ENCODE measurements around the gene MSI2. TPM values are rescaled to one million over a fixed set of nuclear protein-coding genes. Genes with fewer than 3 reads are reported as not detected.
A peak's percentile ranks its signal among the peaks of the same experiment; 100 is the strongest.

MSI2 gene
- total RNA-seq, 1 donor from 2014 or later = 31.0 TPM

DNA sequence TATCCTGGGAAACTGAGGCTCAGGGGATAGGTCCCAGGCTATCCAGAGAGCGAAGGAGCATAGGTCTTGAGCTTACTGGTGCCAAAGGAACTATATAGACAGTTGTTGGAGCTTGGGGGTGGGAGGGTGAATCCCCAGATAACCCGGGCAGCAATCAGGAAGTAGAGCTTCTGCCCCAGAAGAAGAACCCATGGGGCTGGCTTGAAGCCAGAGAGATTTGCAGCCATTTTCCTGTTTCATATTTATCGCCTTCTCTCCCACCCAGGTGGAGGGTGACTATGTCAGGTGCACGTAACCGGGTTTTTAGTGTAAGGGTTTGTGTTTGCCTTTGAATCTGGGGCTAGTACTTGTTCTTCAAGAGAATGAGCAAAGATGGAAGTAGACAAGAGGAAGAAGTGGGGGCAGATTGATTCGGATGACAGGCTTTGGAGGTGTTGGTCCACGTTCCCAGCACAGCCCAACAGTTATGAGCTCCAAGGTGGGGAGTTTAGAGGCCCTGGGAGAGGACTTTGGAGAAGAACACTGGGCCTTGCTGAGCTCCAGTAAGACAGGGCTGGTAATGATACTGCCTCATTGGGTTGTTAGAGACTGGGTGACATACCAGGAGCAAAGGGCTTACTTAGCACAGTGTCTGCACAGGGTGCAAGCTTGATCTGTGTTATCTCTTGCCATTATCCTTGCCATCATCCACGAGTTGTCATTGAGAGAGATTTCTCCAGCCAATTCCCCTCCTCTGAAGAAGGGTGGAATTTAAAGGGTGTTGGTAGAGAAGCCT, 343.1 kb downstream of the MSI2 start:
- FAIRE-seq (no peak), DNase-seq (ENCODE audit: low spot score in 2 of 2) (no peak)

DNA sequence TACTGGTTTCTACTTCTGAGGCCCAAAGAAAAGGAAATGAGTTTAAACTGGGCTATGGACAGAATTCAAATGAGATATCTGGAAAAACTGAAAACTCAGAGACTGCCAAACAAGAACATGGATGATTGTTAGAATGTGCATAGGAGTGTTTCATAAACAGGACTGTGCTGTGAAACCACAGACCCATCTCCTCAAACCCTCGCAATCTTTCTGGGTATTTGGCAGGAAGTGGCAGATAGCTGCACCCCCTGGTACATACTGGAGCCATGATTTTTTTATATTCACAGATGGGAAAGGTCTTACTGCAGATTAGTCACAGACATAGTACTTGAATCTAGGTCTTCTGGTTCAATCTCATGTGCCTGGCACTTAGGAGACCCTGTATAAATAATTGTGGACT, 343.8 kb downstream of the MSI2 start:
- DNase-seq (ENCODE audit: low spot score in 2 of 2) = no peak
- FAIRE-seq = no peak

DNA sequence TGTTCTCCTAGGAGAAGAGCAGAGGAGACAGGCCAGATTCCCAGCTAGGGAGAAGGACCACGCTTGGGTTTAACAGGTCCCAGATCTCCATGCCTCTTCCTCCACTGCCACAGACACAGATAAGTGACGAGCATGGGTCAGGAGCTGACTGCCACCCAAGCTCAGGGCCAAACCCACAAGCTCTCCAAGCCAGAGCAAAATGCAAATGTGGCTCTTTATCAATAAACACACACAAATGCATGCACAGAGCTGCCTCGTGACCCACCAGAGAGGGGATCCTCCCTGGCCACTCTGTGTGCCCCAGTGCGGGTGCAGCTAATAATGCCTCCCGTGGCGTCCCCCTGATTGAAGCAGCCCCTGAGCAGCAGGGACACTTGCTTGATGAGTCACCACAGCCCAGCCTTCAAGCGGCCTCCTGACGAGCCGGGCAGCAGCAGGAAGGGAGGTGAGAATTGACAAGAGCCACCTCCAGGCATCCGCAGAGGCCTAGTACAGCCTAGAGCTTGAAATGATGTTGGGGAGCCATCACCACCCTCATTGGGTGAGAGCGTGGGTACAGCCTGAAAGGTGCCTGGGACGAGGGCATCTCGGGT, 344.9 kb downstream of the MSI2 start:
- DNase-seq (ENCODE audit: low spot score in 2 of 2) (no peak), FAIRE-seq (no peak)

DNA sequence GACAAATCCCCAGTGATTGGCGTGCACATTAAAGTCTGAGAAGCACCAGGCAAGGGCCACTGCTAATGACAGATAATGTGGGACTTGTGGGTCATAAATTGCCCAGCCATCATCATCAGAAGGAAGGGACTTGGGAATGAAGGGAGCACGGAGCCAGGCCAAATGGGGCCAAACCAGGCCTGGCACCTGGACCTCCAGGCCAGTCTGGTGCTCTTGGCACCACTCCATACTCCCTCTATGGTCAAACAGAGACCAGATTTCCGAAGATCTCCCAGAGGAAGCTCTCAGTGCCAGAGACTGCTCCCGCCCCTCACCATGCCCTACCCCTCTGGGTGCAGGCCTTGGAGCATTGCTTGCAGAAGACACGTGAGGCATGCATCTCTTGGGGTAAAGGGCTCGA, 346.6 kb downstream of the MSI2 start:
- DNase-seq (ENCODE audit: low spot score in 2 of 2) (no peak), FAIRE-seq (no peak)

DNA sequence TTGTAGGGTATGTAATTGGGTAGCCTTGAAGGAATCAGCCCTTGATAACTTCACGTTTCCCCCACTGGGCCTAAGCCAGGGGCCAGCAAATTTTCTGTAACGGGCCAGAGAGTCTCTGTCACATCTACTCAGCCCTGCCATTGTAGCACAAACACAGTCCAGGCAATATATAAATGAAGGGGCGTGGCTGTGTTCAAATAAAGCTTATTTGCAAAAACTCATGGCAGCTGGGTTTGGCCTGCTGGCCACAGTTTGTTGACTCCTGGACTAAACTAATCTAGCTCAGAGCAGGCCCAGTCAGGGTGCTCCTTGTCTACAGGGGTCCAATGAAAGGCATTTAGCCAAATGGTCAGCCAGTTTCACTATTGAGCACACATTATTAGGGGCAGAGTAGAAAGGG, 347.2 kb downstream of the MSI2 start:
- no peak for FAIRE-seq
- DNase-seq (ENCODE audit: low spot score in 2 of 2) = no peak

DNA sequence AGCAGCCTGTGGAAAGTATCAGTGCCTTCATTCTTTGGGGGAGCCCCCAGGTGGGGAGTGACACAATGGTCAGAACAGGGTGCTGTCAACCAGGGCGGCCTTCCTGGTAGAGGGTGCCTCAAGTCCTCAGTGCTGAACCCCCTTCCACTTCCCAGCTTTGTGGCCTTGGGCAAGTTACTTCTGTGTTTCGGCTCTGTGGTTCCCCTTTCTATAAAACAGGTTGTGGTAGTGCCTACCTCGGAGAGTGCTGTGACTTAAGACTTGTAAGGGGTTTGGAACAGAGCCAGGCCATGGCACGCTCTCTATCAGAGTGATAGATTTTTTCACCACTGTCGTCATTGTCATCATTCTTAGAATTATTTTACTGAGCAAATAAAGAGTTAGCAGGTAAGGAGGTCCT, 347.7 kb downstream of the MSI2 start:
- DNase-seq (ENCODE audit: low spot score in 2 of 2) (no peak), FAIRE-seq (no peak)

DNA sequence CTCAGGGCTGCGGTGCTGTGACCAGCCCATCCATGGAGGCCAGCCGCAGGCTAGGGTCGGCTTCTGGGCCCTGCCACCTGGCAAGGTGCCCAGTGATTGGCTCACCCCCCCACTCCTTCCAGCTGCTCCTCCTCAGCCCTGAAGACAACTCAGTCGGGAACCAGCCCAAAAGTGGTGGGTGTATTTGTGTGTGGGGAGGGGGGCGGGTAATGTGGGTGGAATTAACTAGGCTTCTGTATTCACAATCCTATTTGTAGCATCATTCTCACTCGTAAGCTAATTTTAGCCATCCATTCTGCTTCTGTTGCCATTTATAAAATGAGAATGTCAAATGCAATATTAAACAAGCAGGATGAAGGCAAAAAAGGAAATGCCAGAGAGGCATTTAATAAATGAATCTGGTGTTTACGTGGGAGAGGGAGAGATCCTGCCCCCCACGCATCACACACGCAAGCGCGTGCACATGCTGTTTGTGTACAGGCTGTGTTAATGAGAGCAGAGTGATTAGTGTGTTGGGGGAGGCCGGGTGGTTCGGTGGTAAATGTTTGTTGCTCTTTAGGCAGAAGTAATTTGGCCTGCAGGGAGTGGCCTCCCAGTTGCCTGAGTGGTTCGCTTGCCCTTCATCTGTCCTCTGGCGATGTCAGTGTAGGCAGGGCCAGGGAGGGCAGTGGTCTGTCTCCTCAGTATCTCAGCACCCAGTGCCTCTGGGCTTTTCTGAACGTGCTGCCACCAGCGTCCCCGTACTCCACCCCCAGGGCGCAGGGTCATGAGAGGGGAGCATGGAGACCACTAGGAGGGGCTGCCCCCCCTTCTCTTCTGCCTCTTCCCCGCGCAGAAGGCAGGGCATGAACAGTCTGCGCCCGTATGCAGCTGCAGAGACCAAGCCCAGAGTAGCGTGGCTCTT, 348.7 kb downstream of the MSI2 start:
- no peak for FAIRE-seq
- DNase-seq (ENCODE audit: low spot score in 2 of 2) = no peak

DNA sequence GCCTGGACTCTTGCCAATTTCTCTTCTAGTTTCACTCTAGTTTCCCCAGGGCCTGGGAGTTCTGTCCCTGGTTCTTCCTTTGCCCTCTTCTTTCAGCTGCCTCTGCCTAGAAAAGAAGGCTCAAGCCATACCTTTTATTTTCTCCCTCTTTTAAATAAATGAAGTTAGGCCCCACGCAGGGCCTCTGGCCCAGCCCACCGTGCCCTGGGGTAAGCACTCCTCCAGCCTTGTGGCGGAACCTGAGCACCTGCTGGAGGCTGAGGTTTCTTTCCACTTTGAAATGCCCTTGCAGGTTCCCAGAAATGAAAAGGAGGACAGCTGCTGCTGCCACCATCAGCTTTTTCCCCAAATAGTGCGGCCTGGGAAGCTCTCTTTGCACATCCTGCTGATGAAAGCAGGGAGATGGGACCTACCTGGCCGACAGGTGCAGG, 349.4 kb downstream of the MSI2 start:
- FAIRE-seq (no peak), DNase-seq (ENCODE audit: low spot score in 2 of 2) (peak; percentile 39 to 65)

DNA sequence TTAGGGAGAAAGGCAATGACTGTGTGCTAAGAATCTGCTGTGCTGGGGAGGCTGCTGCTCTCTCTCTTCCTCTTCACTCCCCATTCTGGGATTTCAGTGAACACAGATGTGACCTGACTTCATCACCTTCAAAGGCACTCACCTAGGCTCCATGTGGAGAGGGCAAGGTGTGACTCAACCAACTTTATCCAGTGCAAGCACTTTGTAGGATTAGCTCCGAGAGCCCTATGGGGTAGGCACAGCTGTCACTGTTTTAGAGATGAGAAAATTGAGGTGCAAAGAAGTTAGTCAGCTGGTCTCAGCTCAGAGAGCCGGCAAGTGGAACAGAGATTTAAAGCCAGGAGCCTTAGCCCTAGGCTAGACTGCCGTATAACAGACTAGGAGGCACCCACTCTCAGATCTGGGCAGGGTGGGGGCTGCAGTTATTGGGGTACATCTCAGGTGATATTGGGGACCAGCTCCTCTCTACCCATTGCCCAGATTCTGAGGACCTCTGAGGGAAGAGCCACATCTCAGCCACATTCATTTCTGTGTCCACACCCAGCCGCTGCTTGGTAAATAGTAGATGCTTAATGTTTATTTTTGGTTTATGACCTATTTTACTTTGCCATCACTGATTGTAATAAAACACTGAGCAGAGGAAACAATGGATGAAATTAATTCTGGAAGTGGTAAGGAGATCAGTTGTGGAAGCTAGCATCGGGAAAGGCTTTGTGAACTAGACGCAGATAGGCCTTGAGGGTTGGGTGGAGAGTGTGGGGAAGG, 350.0 kb downstream of the MSI2 start:
- no peak for FAIRE-seq
- DNase-seq (ENCODE audit: low spot score in 2 of 2) = no peak

DNA sequence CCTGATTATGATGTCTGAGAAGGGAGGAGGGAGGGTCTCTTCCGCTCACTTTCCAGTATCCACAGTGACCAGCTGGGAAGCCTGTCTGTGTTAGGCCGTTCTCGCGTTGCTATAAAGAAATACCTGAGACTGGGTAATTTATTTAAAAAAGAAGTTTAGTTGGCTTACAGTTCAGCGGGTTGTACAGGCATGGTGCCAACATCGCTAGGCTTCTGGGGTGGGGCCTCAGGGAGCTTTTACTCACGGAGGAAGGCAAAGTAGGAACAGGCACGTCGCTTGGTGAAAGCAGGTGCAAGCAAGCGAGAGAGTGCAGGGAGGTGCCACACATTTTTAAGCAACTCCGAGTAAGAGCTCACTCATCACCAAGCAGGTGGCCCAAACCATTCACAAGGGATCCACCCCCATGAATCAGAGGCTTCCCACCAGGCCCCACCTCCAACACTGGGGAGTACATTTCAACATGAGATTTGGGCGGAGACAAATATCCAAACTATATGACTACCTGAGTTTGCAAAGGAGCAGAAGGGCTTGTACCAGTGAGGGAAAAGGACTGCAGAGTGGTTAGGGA, 351.3 kb downstream of the MSI2 start:
- DNase-seq (ENCODE audit: low spot score in 2 of 2) (no peak), FAIRE-seq (no peak)

DNA sequence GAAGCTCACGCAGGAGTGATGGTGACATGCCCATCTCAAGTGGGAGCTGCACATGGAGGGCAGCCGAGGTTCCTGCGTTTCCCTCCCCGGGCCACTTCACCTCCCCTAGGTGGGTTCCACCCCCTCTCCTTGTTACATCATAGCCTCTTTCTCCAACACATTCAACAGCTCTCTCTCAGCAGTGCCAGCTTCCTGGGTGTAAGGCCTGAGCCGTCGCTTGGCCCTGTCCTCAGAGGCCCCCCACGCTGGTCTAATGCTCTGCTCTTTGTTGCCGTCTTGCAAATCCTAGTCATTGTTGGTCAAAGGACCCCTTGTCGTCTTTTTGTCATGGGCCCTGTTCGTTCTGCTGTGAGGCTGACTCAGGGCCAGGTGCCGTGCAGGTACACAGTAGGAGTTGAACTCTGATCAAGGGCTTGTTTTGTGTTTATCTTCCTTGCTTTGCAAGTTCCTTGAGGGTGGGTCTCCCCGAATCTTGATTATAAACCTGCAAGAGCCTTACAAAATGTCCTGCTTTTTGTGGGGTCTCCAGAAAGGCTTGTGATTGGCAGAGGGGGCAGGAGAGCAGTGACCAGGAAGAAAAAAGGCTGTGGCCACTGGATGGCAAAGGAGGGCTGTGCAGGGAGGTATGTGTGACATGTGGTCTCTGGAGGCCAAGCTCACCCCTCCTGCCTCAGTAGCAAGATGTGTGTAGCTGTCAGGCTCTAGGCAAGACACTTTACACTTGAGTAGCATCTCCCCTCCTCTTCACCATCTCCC, 352.2 kb downstream of the MSI2 start:
- no peak for DNase-seq (ENCODE audit: low spot score in 2 of 2)
- FAIRE-seq = no peak

DNA sequence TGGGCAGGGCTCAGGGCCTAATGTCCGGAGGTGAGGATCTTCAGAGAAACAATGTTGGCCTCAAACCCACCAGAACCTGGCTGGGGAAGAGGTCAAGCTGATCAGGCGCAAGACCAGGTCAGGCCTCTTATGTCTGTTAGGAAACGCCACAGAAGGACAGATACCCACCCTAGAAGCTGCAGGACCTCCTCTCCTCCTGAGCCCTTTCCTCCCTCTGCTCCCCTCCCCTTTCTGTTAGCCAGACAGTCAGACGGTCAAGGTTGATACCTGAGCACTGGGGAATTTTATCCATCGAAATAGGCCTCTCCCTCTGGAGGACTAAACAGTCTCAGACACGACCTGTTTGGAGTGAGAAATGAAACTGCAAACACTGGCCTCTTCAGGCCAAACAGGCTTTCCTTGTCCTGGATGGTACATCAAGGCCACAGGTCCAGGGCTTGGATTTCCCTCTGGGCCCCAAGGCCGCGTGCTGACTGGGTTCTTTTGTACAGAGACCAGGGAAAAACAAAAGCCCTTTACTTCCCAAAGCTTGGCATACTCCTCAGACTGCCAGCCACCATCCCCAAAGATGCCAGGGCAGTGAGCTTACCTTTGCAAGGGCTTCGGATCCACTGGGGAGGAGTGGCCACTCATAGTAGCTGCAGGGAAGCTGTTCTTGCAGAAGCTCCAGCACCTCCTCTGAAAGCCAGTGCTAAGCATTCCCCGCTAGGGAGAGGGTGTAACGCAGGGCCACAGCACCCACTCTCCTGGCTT, 353.0 kb downstream of the MSI2 start:
- no peak for DNase-seq (ENCODE audit: low spot score in 2 of 2)
- FAIRE-seq = no peak

DNA sequence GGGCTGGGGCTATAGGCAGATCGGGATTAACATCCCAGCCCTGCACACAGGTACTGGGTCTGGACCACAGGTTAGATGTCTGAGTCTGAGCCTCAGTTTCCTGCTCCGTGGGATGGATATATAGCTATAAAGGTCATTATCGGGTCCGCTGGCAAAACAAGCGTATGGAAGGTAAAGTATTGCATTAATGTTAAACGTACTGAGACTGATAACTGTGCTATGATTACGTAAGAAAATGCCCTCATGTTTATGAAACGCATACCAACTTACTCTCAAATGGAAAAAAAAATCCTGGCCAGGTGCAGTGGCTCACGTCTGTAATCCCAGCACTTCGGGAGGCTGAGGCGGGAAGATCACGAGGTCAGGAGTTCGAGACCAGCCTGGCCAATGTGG, 353.6 kb downstream of the MSI2 start:
- DNase-seq (ENCODE audit: low spot score in 2 of 2) = no peak
- no peak for FAIRE-seq

DNA sequence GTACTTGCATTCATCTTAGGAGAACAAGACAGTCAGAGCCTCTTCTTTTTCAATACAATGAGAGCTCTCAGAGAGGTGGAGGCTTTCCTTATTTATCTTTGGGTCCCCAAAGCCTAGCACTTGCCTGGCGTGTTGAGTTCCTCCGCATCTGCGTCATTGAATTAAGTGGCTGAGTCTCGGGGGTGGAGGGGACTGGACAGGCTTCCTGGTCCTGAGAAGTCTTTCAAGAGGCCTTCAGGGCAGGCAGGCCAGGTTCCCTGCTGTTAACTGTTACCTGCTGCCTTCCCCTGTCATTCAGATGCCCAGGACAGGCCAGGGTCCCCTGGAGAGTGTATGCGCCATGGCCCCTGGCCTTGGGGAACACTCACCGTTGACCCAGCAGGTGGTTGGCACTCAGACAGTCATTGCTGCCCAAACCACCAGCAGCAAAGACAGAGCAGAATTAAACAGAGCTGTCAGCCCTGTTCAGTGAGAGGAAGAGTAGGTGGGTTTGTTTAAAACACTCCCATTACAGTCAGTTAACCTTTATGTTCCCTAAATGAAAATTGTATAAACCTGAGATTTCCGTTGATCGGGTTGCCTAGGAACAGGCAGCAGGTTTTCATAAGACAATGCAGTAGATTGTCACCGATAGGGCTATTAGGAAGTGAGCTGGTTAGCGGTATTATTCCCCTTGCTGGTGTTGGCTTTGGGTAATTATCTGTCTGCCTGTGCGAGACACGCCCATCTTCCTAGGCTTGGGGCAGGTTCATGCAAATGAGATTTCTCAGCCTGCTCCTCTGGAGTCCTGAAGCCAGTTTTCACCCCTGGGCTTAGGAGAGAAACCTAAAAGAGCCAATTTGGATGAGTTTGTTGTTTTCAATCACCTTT, 356.1 kb downstream of the MSI2 start:
- DNase-seq (ENCODE audit: low spot score in 2 of 2) (no peak), FAIRE-seq (no peak)

DNA sequence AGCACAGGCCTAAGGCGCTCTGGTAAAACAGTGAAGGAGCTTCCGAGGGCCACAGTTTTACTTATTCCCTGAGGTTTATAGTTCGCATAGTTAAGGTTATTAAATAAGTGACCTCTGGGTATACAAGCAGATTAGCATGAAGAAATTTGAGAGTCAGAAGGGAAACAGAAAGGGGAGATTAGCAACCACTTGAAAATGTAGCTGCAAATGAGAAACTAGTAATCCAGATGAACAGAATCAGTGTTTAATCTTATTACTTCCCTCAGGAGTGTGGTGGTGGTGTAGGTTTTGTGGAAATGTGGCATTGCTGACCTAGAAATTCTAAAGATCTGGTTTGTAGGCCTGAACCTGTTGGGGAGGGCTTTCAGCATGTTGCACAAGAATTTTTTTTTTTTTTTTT, 358.4 kb downstream of the MSI2 start:
- FAIRE-seq (no peak), DNase-seq (ENCODE audit: low spot score in 2 of 2) (no peak)

DNA sequence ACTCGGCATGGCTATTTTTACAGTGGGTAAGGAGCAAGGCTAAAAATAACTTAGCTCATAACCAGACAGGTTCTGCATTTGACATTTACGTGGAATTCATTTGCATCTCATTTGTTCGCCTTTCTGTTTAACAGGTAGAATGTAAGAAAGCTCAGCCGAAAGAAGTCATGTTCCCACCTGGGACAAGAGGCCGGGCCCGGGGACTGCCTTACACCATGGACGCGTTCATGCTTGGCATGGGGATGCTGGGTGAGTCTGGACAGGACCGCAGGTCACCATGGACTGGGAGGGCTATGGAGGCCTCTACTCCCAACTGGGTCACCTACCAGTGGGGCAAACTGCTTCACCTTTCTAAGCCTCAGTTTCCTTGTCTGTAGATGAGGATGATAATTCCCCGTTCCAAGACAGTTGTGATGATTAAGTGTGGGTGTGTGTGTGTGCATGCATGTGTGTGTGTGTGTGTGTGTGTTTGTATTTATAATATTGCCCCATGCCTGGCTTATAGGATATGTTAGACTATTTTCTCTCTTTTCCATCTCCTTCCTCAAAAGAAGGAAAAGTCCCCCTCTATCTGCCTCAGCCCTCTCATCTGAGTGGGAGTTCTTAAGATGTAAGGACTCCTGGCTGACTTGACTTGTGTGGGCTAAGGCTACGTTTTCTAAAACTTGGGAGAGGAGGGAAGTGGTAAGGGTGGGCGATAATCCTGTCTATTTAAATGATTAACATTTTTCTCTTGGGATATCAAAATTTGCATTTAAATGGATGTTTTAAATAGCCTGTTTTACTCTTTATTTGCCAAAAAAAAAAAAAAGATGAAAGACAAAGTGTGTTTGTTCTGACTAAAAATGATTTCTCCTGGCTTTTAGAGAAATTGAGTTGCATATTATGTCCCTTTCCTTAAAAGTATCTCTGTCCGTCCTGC, 359.8 kb downstream of the MSI2 start:
- no peak for DNase-seq (ENCODE audit: low spot score in 2 of 2)
- no peak for FAIRE-seq

DNA sequence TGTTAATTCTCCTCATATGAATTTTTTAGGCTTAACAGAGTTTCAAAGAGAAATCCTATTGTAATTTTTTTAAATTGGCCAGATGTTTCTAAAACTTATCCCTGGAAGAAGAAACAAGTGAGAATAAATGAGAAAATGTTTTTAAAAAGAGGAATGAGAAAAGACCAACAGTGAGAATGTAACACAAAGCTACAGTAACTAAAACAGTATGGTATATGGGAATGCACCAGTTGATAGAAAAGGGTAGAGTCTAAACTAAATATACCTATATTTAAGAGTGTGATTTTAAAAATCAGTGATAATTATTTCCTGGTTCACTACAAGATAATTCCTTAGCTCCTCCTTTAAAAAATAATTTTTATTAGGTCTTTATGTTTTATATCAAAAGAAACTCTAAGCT, 360.9 kb downstream of the MSI2 start:
- DNase-seq (ENCODE audit: low spot score in 2 of 2) (no peak), FAIRE-seq (no peak)

Measured in frontal cortex (tissue), 4 donors.